ENCODE results near the gene SOX30. TPM values are rescaled to one million over a fixed set of nuclear protein-coding genes. Genes with fewer than 3 reads are reported as not detected.

SOX30 gene
- total RNA-seq, 2 donors from 2014 or later, result not detected

GRCh38 chr5:157608972-157609565, 43.2 kb downstream of the SOX30 start:
- intact Hi-C loops (cut with DNase I), result no loop called here

GRCh38 chr5:157607371-157608161, 44.7 kb downstream of the SOX30 start:
- 63 to 64% methylated on average over 7 of the region's 7 CpGs for WGBS, 2 donors
- no peak for DNase-seq
- Histone ChIP-seq H3K4me3 (no peak overlapping the region), H3K36me3 (replicated peaks in 1 of 2; ENCODE audit: insufficient read depth in 1 of 2, low read depth in 2 of 2) (no peaks in the 10 kb centered on the region), H3K4me1 (no peaks in the 10 kb centered on the region), H3K27me3 (no peaks in the 10 kb centered on the region), H3K27ac (no peak overlapping the region), H3K9me3 (no peaks in the 10 kb centered on the region)
- ATAC-seq, result no peak
- TF ChIP-seq POLR2A (IDR thresholded peaks at IDR 0.05), result no peak
- TF ChIP-seq, protein P1, sequence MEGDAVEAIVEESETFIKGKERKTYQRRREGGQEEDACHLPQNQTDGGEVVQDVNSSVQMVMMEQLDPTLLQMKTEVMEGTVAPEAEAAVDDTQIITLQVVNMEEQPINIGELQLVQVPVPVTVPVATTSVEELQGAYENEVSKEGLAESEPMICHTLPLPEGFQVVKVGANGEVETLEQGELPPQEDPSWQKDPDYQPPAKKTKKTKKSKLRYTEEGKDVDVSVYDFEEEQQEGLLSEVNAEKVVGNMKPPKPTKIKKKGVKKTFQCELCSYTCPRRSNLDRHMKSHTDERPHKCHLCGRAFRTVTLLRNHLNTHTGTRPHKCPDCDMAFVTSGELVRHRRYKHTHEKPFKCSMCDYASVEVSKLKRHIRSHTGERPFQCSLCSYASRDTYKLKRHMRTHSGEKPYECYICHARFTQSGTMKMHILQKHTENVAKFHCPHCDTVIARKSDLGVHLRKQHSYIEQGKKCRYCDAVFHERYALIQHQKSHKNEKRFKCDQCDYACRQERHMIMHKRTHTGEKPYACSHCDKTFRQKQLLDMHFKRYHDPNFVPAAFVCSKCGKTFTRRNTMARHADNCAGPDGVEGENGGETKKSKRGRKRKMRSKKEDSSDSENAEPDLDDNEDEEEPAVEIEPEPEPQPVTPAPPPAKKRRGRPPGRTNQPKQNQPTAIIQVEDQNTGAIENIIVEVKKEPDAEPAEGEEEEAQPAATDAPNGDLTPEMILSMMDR (IDR thresholded peaks at IDR 0.05), result no peak
- intact Hi-C loops (cut with DNase I), result no loop called here

More at GRCh38 chr5:157608972-157609565, 43.2 kb downstream of the SOX30 start:
- Histone ChIP-seq H3K4me3 (no peak overlapping the region), H3K27ac (no peak overlapping the region), H3K4me1 (no peaks in the 10 kb centered on the region), H3K27me3 (no peaks in the 10 kb centered on the region), H3K9me3 (no peaks in the 10 kb centered on the region), H3K36me3 (replicated peaks in 1 of 2; ENCODE audit: insufficient read depth in 1 of 2, low read depth in 2 of 2) (no peaks in the 10 kb centered on the region)
- ATAC-seq (no peak), DNase-seq (no peak)
- TF ChIP-seq, protein P1 (IDR thresholded peaks at IDR 0.05), result no peak
- 70 to 76% methylated on average over 8 of the region's 8 CpGs for WGBS, 2 donors

GRCh38 chr5:157606046-157606445, 46.2 kb downstream of the SOX30 start:
- H3K4me1 ChIP-seq, result no peaks in the 10 kb centered on the region
- DNase-seq (no peak), ATAC-seq (no peak)
- H3K9me3 ChIP-seq, result no peaks in the 10 kb centered on the region
- no peaks in the 10 kb centered on the region for H3K27me3 ChIP-seq
- intact Hi-C loops (cut with DNase I), result no loop called here
- H3K36me3 ChIP-seq (replicated peaks in 1 of 2; ENCODE audit: insufficient read depth in 1 of 2, low read depth in 2 of 2), result no peaks in the 10 kb centered on the region
- no peak overlapping the region for H3K27ac ChIP-seq
- no peak overlapping the region for H3K4me3 ChIP-seq
- TF ChIP-seq POLR2A (IDR thresholded peaks at IDR 0.05), result no peak
- TF ChIP-seq, protein P1 (IDR thresholded peaks at IDR 0.05), result no peak
- WGBS, 2 donors, result 97% methylated on average over 2 of the region's 2 CpGs

DNA sequence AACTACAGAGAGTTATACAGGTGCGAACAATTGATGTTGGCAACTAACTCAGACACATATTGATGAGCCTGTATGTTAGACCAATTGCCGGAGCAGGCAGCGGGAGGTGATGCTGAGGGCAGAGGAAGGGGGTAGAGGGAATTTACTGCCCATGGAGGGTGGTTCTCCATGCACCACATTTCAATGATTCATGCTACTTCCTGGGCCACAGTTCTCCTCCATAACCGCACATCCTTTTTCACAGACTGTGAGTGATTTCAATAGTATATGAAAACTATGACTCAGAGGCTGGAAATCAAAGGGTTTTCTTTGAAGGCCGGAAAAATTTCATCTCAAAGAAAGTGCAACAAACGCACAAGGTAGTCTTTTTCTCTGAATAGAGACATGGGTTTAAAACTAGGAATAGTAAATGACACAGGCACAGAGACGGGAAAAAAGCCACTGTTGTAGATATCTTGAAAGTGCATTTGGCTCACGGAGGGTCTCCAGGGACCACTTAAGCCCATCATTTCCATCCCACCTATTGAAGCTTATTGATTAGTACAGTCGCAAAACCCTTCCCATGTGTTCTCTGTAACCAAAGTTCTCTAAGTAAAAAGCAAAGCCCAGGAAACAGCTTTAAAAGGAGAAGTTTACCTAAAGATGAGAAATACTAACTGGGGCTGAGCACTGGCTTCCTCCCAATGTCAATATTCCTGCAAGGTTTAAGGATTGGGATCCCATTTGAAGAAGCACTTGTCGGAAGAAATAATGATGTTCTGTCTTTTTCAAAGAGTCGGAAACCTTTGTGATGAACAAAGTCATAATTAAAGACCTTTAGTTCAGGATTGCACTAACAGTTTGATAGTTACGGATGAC, 48.7 kb downstream of the SOX30 start:
- WGBS, 2 donors, result 73 to 75% methylated on average over 12 of the region's 12 CpGs
- TF ChIP-seq, protein P1 (IDR thresholded peaks at IDR 0.05), result no peak
- no peak for TF ChIP-seq POLR2A (IDR thresholded peaks at IDR 0.05)
- Histone ChIP-seq H3K36me3 (replicated peaks in 1 of 2; ENCODE audit: insufficient read depth in 1 of 2, low read depth in 2 of 2) (no peaks in the 10 kb centered on the region), H3K4me1 (no peaks in the 10 kb centered on the region), H3K27ac (no peak overlapping the region), H3K9me3 (no peaks in the 10 kb centered on the region), H3K27me3 (no peaks in the 10 kb centered on the region), H3K4me3 (no peak overlapping the region)
- ATAC-seq, result no peak
- intact Hi-C loops (cut with DNase I), result no loop called here
- peak in 1 of 4 donors; percentile 23 for DNase-seq

Data from body of pancreas (tissue), 4 donors.